GM23248 (cell line): ENCODE measurements around the gene PRRX1. TPM values are rescaled to one million over a fixed set of nuclear protein-coding genes. Genes with fewer than 3 reads are reported as not detected.
A peak's percentile ranks its signal among the peaks of the same experiment; 100 is the strongest.

Experiments used
- DNase-seq: peaks from one replicate; pipeline ENCODE4 v3.0.0-alpha.2; 2015
- H2AFZ ChIP-seq: fragments of 200-600 bp; sonication (generic); 2 replicates; pipeline ENCODE4 v1.6.1; 2016; ENCODE audit warnings: antibody characterized with exemption
- H3F3A ChIP-seq: fragments of 200-600 bp; sonication (generic); 2 replicates; pipeline ENCODE4 v1.6.1; 2016; ENCODE audit warnings: mild to moderate bottlenecking, antibody characterized with exemption, mixed run types; ENCODE audit not compliant: insufficient read depth
- H3K27ac ChIP-seq: fragments of 200-600 bp; sonication (generic); 2 replicates; pipeline ENCODE4 v1.5.1; 2016; ENCODE audit warnings: mild to moderate bottlenecking
- H3K27me3 ChIP-seq: fragments of 200-600 bp; sonication (generic); replicated peaks from 2 replicates; pipeline ENCODE4 v1.6.1; 2016; ENCODE audit warnings: mild to moderate bottlenecking; ENCODE audit not compliant: insufficient read depth
- H3K36me3 ChIP-seq: fragments of 200-600 bp; sonication (generic); 2 replicates; pipeline ENCODE4 v1.6.1; 2016; ENCODE audit warnings: low read depth, mild to moderate bottlenecking
- H3K4me1 ChIP-seq: fragments of 200-600 bp; sonication (generic); 2 replicates; pipeline ENCODE4 v1.6.1; 2016; ENCODE audit warnings: mild to moderate bottlenecking; ENCODE audit not compliant: insufficient read depth
- H3K4me2 ChIP-seq: fragments of 200-600 bp; sonication (generic); one replicate; pipeline ENCODE4 v1.6.1; 2016; ENCODE audit warnings: mild to moderate bottlenecking; ENCODE audit not compliant: unreplicated experiment
- H3K4me3 ChIP-seq: fragments of 200-600 bp; sonication (generic); 2 replicates; pipeline ENCODE4 v1.5.1; 2016; ENCODE audit warnings: mild to moderate bottlenecking
- H3K79me2 ChIP-seq: fragments of 200-600 bp; sonication (generic); 2 replicates; pipeline ENCODE4 v1.6.1; 2016; ENCODE audit warnings: mild to moderate bottlenecking; ENCODE audit not compliant: insufficient read depth
- H3K9ac ChIP-seq: fragments of 200-600 bp; sonication (generic); 2 replicates; pipeline ENCODE4 v1.6.1; 2016; ENCODE audit warnings: mild to moderate bottlenecking
- H3K9me2 ChIP-seq: fragments of 200-600 bp; sonication (generic); 2 replicates; pipeline ENCODE4 v1.6.1; 2016; ENCODE audit warnings: mixed run types, mild to moderate bottlenecking, moderate library complexity; ENCODE audit not compliant: insufficient read depth
- H3K9me3 ChIP-seq: fragments of 200-600 bp; sonication (generic); one replicate; pipeline ENCODE4 v1.6.1; 2017; ENCODE audit warnings: low read depth
- H4K20me1 ChIP-seq: fragments of 200-600 bp; sonication (generic); 2 replicates; pipeline ENCODE4 v1.6.0; 2016; ENCODE audit not compliant: insufficient read depth
- EZH2 ChIP-seq: fragments of 200-600 bp; sonication (generic); IDR thresholded peaks from 2 replicates; pipeline ENCODE4 v1.6.1; 2018; ENCODE audit warnings: antibody characterized with exemption, mild to moderate bottlenecking; ENCODE audit not compliant: insufficient read depth, poor library complexity, severe bottlenecking
- EZH2phosphoT487 ChIP-seq: fragments of 200-600 bp; sonication (generic); IDR thresholded peaks from 2 replicates; pipeline ENCODE4 v1.6.1; 2018; ENCODE audit warnings: antibody characterized with exemption, moderate library complexity, mild to moderate bottlenecking, low read depth; ENCODE audit not compliant: insufficient read depth
- WGBS, 2 experiments: methylation state at CpG; one replicate each; pipeline ENCODE4 v1.1.6; 2015 to 2017; ENCODE audit warnings: low lambda C conversion rate in 2 of 2, low coverage in 1 of 2; ENCODE audit errors: missing lambda C conversion rate in 2 of 2; 5-methylcytosine and 5-hydroxymethylcytosine counted together
- in situ Hi-C: fragments of 300-500 bp; cut with MboI; formaldehyde crosslinking; loops from 2 replicates; pipeline ENCODE4 v1.15.0; 2020
- polyA plus RNA-seq: library from polyadenylated mRNA; unstranded; fragments of >200 nt; fragmentation: Nextera tagmentation; extraction: Ambion mirVana; gene quantifications from 2 replicates; pipeline ENCODE4 v1.2.1, GENCODE V29; 2016
- total RNA-seq: library from RNA; depleted of rRNA; stranded (reverse); fragments of >200 nt; shearing (Covaris generic); gene quantifications from 2 replicates; pipeline ENCODE4 v1.2.3, GENCODE V29; 2014

The PRRX1 gene
- total and polyA plus RNA-seq, 2 experiments from 2014 or later: 40.1 to 191 TPM

DNA sequence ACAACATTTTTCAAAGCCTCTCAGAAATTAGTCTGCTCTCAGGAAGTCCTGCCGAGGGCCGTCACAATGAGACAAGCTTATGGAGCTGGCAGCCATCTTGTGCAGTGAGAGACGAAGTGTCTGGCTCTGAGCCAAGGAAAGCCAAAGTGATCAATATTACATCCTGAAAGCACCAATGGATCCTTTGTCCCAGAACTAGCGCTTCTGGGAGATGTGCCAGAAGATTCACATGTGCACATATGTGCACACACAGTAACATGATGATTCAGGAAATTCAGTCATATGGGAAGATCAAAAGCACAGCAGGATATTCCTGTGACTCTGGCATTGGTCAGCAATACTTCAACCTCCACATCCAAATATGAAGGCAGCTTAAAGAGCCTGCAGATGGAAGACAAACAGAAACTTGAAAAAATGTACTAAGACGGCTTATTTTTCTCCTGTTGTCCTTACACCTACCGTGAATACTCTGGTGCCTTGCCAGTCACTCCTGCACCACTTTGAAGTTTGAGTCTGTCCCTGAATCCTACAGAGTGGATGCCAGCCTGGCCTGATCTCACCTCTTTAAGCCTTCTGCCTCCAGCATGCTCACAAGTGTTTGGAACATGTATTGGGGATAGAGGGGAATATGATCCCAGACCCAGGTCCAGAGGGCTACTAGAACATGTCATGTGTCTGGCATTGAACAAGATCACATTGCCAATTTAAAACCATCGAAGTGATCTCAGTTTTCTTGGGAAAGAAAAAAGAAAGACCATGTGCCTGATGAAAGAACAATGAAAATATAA, 44.5 kb upstream of the PRRX1 start:
- H3K9me2 ChIP-seq: no peaks in the 10 kb centered on the region
- no peaks in the 10 kb centered on the region for H3K79me2 ChIP-seq
- DNase-seq: peak; percentile 88
- in situ Hi-C loops: no loop called here
- H3K9ac ChIP-seq: peak overlapping the region; percentile 59
- peak overlapping the region; percentile 60 for H2AFZ ChIP-seq
- 6 to 7% methylated on average over 7 of the region's 7 CpGs for WGBS, 2 experiments
- H3F3A ChIP-seq: peaks cover 48% of the 10 kb centered on the region
- TF ChIP-seq EZH2phosphoT487 (no peak), EZH2 (no peak)
- H3K4me1 ChIP-seq: peaks cover 47% of the 10 kb centered on the region
- H3K36me3 ChIP-seq: no peaks in the 10 kb centered on the region
- peak overlapping the region; percentile 87 for H3K27ac ChIP-seq
- H3K9me3 ChIP-seq: no peaks in the 10 kb centered on the region
- H4K20me1 ChIP-seq: no peaks in the 10 kb centered on the region
- peak overlapping the region; percentile 48 for H3K4me2 ChIP-seq
- peak overlapping the region; percentile 25 for H3K4me3 ChIP-seq
- H3K27me3 ChIP-seq: no peaks in the 10 kb centered on the region

DNA sequence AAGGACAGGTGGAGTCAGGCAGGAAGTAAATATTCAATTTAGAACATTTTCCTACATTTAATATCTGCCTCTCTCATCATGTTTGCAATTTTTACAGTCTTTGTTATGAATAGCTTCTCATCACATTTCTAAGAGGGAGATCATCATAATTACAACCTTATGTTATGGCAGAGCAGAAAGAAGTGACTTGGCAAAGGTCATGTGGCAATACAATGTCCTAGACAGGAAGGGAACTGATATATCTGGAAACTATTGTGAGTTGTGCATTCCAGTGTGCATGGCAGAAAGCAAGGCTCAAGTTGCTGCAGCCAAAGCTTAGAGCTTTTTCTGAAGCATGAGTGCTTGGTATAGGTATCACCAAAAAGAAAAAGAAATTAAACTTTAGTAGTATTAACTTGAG, 43.8 kb upstream of the PRRX1 start:
- H3K27ac ChIP-seq: peak overlapping the region; percentile 87
- H3K79me2 ChIP-seq: no peaks in the 10 kb centered on the region
- no peaks in the 10 kb centered on the region for H3K9me2 ChIP-seq
- H3K9ac ChIP-seq: peak overlapping the region; percentile 59
- no peak overlapping the region for H2AFZ ChIP-seq
- H3K4me2 ChIP-seq: peak overlapping the region; percentile 48
- no peak overlapping the region for H3K4me3 ChIP-seq
- in situ Hi-C loops: no loop called here
- no peaks in the 10 kb centered on the region for H3K27me3 ChIP-seq
- H4K20me1 ChIP-seq: no peaks in the 10 kb centered on the region
- DNase-seq: peak; percentile 89
- H3K4me1 ChIP-seq: peaks cover 47% of the 10 kb centered on the region
- 0 out of 2 replicates have a peak, but pooled peaks have one; percentile 44 for TF ChIP-seq EZH2phosphoT487
- TF ChIP-seq EZH2: no peak
- H3K9me3 ChIP-seq: no peaks in the 10 kb centered on the region
- no peaks in the 10 kb centered on the region for H3K36me3 ChIP-seq
- peaks cover 48% of the 10 kb centered on the region for H3F3A ChIP-seq

DNA sequence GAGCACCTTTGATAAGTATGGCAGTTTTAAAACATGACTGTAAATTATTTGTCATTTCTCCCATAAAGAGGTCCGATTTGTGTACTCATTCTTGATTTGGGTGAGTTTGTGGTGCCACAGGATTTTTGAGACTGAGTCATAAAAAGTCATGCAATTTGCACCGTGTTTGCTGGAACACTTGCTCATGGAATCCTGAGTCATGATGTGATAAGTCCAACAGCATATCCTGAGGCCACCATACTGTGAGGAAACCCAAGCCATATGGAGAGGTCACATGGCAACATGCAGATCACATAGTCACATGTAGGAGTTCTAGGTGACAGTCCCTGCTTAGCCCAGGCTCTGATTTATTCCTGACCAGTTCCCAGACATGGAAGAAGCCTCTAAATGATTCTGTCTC, 40.8 kb upstream of the PRRX1 start:
- Histone ChIP-seq H3K9ac (peak overlapping the region; percentile 10; the same call in 1 of the 2 replicates), H3K4me1 (peaks cover 39% of the 10 kb centered on the region), H4K20me1 (no peaks in the 10 kb centered on the region), H3K9me2 (no peaks in the 10 kb centered on the region), H3K79me2 (no peaks in the 10 kb centered on the region), H3K4me2 (peak overlapping the region; percentile 44), H2AFZ (no peak overlapping the region), H3K9me3 (no peaks in the 10 kb centered on the region), H3K27me3 (no peaks in the 10 kb centered on the region), H3K4me3 (0 out of 2 replicates have a peak overlapping the region, but pooled peaks have one; percentile 1), H3K27ac (peak overlapping the region; percentile 70), H3F3A (peaks cover 45% of the 10 kb centered on the region), H3K36me3 (no peaks in the 10 kb centered on the region)
- WGBS, 2 experiments: 0% methylated on average over 2 of the region's 2 CpGs
- in situ Hi-C loops: no loop called here
- DNase-seq: peak; percentile 97
- no peak for TF ChIP-seq EZH2phosphoT487

GRCh38 chr1:170624146-170624545, 39.8 kb upstream of the PRRX1 start:
- no peak overlapping the region for H2AFZ ChIP-seq
- peaks cover 29% of the 10 kb centered on the region for H3K4me1 ChIP-seq
- H3K36me3 ChIP-seq: no peaks in the 10 kb centered on the region
- TF ChIP-seq EZH2phosphoT487 (no peak), EZH2 (no peak)
- no peaks in the 10 kb centered on the region for H3K9me2 ChIP-seq
- no peak overlapping the region for H3K9ac ChIP-seq
- no peaks in the 10 kb centered on the region for H3K9me3 ChIP-seq
- H4K20me1 ChIP-seq: no peaks in the 10 kb centered on the region
- H3K27me3 ChIP-seq: no peaks in the 10 kb centered on the region
- in situ Hi-C loops: no loop called here
- no peak overlapping the region for H3K27ac ChIP-seq
- peaks cover 36% of the 10 kb centered on the region for H3F3A ChIP-seq
- DNase-seq: no peak
- 93 to 100% methylated on average over 2 of the region's 2 CpGs for WGBS, 2 experiments
- no peak overlapping the region for H3K4me2 ChIP-seq
- H3K4me3 ChIP-seq: no peak overlapping the region
- no peaks in the 10 kb centered on the region for H3K79me2 ChIP-seq

DNA sequence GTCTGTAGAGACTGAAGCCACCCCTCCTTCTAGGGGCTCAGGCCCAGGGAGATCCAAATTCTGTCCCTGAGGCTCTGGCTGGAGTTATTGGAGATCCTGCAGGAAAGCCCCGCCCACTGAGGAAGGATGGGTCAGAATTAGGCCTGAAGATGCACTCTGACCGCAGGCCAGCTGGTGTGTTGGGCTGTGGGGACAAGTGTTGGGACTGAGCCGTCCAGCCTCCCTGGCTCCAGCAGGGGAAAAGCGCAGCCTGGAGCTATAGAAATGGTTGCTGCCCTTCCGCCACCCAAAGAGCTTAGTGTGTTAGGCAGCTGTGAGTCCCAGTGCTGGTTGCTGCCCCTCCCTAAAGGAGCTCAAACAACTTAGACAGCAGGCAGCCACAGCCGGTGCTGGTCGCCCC, 33.0 kb upstream of the PRRX1 start:
- no peak overlapping the region for H3K4me2 ChIP-seq
- no peak for DNase-seq
- 92 to 95% methylated on average over 7 of the region's 7 CpGs for WGBS, 2 experiments

More for the DNA sequence above, 33.0 kb upstream of the PRRX1 start:
- Histone ChIP-seq H3F3A (peaks cover 26% of the 10 kb centered on the region), H2AFZ (no peak overlapping the region), H3K36me3 (no peaks in the 10 kb centered on the region), H3K9ac (no peak overlapping the region), H3K9me3 (no peaks in the 10 kb centered on the region), H3K9me2 (no peaks in the 10 kb centered on the region), H3K79me2 (no peaks in the 10 kb centered on the region), H3K27me3 (no peaks in the 10 kb centered on the region), H3K4me1 (peaks cover 24% of the 10 kb centered on the region), H4K20me1 (no peaks in the 10 kb centered on the region), H3K4me3 (no peak overlapping the region), H3K27ac (no peak overlapping the region)
- in situ Hi-C loops: no loop called here
- TF ChIP-seq EZH2 (no peak), EZH2phosphoT487 (no peak)
